Neural progenitor cell (in vitro differentiated cells): ENCODE measurements around the gene GADD45B. TPM values are rescaled to one million over a fixed set of nuclear protein-coding genes. Genes with fewer than 3 reads are reported as not detected.
"Not testable (repeated sequence)": the region's sequence is repeated elsewhere in the genome, so short reads cannot be mapped to it uniquely, and the experiment has no call there.

Experiments
- DNase-seq: peaks from one replicate; pipeline ENCODE4 v3.0.0-alpha.2; 2016; ENCODE audit warnings: low spot score
- H2AFZ ChIP-seq: fragments of 200-600 bp; sonication (generic); replicated peaks from 2 replicates; pipeline ENCODE4 v1.6.1; 2016; ENCODE audit warnings: antibody characterized with exemption
- H3F3A ChIP-seq: fragments of 200-600 bp; sonication (generic); 2 replicates; pipeline ENCODE4 v1.6.1; 2016; ENCODE audit warnings: antibody characterized with exemption, low read depth
- H3K27ac ChIP-seq: fragments of 200-600 bp; sonication (generic); 2 replicates; pipeline ENCODE4 v1.5.1; 2016; ENCODE audit warnings: mild to moderate bottlenecking
- H3K27me3 ChIP-seq: fragments of 200-600 bp; sonication (generic); 2 replicates; pipeline ENCODE4 v1.6.1; 2016; ENCODE audit warnings: mild to moderate bottlenecking, moderate library complexity
- H3K36me3 ChIP-seq: fragments of 200-600 bp; sonication (generic); 2 replicates; pipeline ENCODE4 v1.5.1; 2016
- H3K4me1 ChIP-seq: fragments of 200-600 bp; sonication (generic); 2 replicates; pipeline ENCODE4 v1.6.1; 2016; ENCODE audit warnings: mixed run types
- H3K4me2 ChIP-seq: fragments of 200-600 bp; sonication (generic); 2 replicates; pipeline ENCODE4 v1.6.1; 2016
- H3K4me3 ChIP-seq: fragments of 200-600 bp; sonication (generic); 2 replicates; pipeline ENCODE4 v1.5.1; 2016
- H3K79me2 ChIP-seq: fragments of 200-600 bp; sonication (generic); 2 replicates; pipeline ENCODE4 v1.6.1; 2016; ENCODE audit warnings: low read depth
- H3K9ac ChIP-seq: fragments of 200-600 bp; sonication (generic); 2 replicates; pipeline ENCODE4 v1.6.1; 2016
- H3K9me3 ChIP-seq: fragments of 200-600 bp; sonication (generic); 2 replicates; pipeline ENCODE4 v1.5.1; 2016; ENCODE audit warnings: low read depth
- H4K20me1 ChIP-seq: fragments of 200-600 bp; sonication (generic); 2 replicates; pipeline ENCODE4 v1.6.1; 2016; ENCODE audit warnings: low read depth
- H3K27ac Mint-ChIP-seq: 3 replicates; pipeline ENCODE4 v1.8.0; 2021; ENCODE audit warnings: mixed read lengths
- H3K27me3 Mint-ChIP-seq: 2 replicates; pipeline ENCODE4 v1.8.0; 2022; ENCODE audit warnings: low read depth, mild to moderate bottlenecking, inconsistent platforms, moderate library complexity, mixed read lengths; ENCODE audit not compliant: insufficient read depth
- H3K36me3 Mint-ChIP-seq: 3 replicates; pipeline ENCODE4 v1.8.0; 2021; ENCODE audit warnings: mixed read lengths
- H3K4me1 Mint-ChIP-seq: 3 replicates; pipeline ENCODE4 v1.8.0; 2021; ENCODE audit warnings: mixed read lengths
- H3K4me3 Mint-ChIP-seq: 3 replicates; pipeline ENCODE4 v1.8.0; 2021; ENCODE audit warnings: mild to moderate bottlenecking, moderate library complexity, mixed read lengths
- H3K9me3 Mint-ChIP-seq: 3 replicates; pipeline ENCODE4 v1.8.0; 2020; ENCODE audit warnings: mixed read lengths
- CTCF ChIP-seq: fragments of 200-600 bp; sonication (generic); IDR thresholded peaks from 2 replicates; pipeline ENCODE4 v1.5.1; 2017; ENCODE audit warnings: antibody characterized with exemption, mild to moderate bottlenecking
- EZH2 ChIP-seq: fragments of 200-600 bp; sonication (generic); IDR thresholded peaks from 2 replicates; pipeline ENCODE4 v1.6.1; 2017; ENCODE audit warnings: antibody characterized with exemption, mild to moderate bottlenecking, moderate library complexity
- EZH2phosphoT487 ChIP-seq: fragments of 200-600 bp; sonication (generic); IDR thresholded peaks from 2 replicates; pipeline ENCODE4 v1.6.1; 2017; ENCODE audit warnings: antibody characterized with exemption
- total RNA-seq: library from RNA; depleted of rRNA; stranded (reverse); fragments of >200 nt; gene quantifications from 2 replicates; pipeline ENCODE4 v1.2.3, GENCODE V29; 2015; ENCODE audit warnings: low replicate concordance

GADD45B gene
- total RNA-seq, 1 donor from 2014 or later = 6.2 TPM

GRCh38 chr19:2503521-2504109, 27.7 kb downstream of the GADD45B start:
- H3K4me1 Mint-ChIP-seq = peaks cover 14% of the 10 kb centered on the region
- Histone ChIP-seq H3K9me3 (no peaks in the 10 kb centered on the region), H3F3A (no peaks in the 10 kb centered on the region), H3K4me2 (no peak overlapping the region), H3K4me3 (no peak overlapping the region), H3K4me1 (no peaks in the 10 kb centered on the region), H2AFZ (no peak overlapping the region), H4K20me1 (no peaks in the 10 kb centered on the region), H3K27ac (no peak overlapping the region), H3K79me2 (no peaks in the 10 kb centered on the region), H3K27me3 (no peaks in the 10 kb centered on the region), H3K36me3 (no peaks in the 10 kb centered on the region), H3K9ac (no peak overlapping the region)
- H3K4me3 Mint-ChIP-seq = no peak overlapping the region
- H3K27me3 Mint-ChIP-seq = peaks cover 2% of the 10 kb centered on the region
- H3K27ac Mint-ChIP-seq = no peak overlapping the region
- H3K9me3 Mint-ChIP-seq = no peaks in the 10 kb centered on the region
- H3K36me3 Mint-ChIP-seq = no peaks in the 10 kb centered on the region
- TF ChIP-seq EZH2 = no peak
- no peak for TF ChIP-seq EZH2phosphoT487
- TF ChIP-seq CTCF = no peak
- DNase-seq = no peak

DNA sequence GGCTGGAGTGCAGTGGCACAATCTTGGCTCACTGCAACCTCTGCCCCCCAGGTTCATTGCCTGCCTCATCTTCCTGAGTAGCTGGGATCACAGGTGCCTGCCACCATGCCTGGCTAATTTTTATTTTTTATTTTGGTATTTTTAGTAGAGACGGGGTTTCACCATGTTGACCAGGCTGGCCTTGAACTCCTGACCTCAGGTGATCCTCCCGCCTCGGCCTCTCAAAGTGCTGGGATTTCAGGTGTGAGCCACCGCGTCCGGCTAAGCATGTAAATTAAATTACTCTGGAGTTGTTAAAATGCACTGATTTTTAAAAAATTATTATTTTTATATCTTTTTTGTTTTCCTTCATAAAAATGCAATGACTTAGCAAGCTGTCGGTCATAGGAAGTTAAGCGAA, 30.7 kb downstream of the GADD45B start:
- not testable (repeated sequence) for H3K9ac ChIP-seq, H3K27me3 Mint-ChIP-seq, H3K4me1 Mint-ChIP-seq, H3K9me3 ChIP-seq, DNase-seq, H3K9me3 Mint-ChIP-seq, H3F3A ChIP-seq, H3K27me3 ChIP-seq, H3K4me3 Mint-ChIP-seq, H3K36me3 ChIP-seq, H2AFZ ChIP-seq, H4K20me1 ChIP-seq, H3K4me3 ChIP-seq, H3K36me3 Mint-ChIP-seq, H3K27ac ChIP-seq, H3K27ac Mint-ChIP-seq, H3K4me1 ChIP-seq, H3K4me2 ChIP-seq, H3K79me2 ChIP-seq

GRCh38 chr19:2507109-2507508, 31.2 kb downstream of the GADD45B start:
- no peak overlapping the region for H3K4me3 ChIP-seq
- H3K27me3 Mint-ChIP-seq = peaks cover 2% of the 10 kb centered on the region
- no peak overlapping the region for H3K9ac ChIP-seq
- H3K36me3 Mint-ChIP-seq = no peaks in the 10 kb centered on the region
- no peak overlapping the region for H3K4me2 ChIP-seq
- no peaks in the 10 kb centered on the region for H3K4me1 ChIP-seq
- H3F3A ChIP-seq = no peaks in the 10 kb centered on the region
- H3K4me1 Mint-ChIP-seq = peaks cover 3% of the 10 kb centered on the region
- DNase-seq = no peak
- H3K9me3 Mint-ChIP-seq = no peaks in the 10 kb centered on the region
- no peaks in the 10 kb centered on the region for H3K36me3 ChIP-seq
- H3K9me3 ChIP-seq = no peaks in the 10 kb centered on the region
- no peaks in the 10 kb centered on the region for H3K79me2 ChIP-seq
- TF ChIP-seq EZH2 = no peak
- TF ChIP-seq EZH2phosphoT487 = no peak
- no peak for TF ChIP-seq CTCF
- no peak overlapping the region for H3K27ac ChIP-seq
- H3K4me3 Mint-ChIP-seq = no peak overlapping the region
- no peak overlapping the region for H3K27ac Mint-ChIP-seq
- no peaks in the 10 kb centered on the region for H3K27me3 ChIP-seq
- H2AFZ ChIP-seq = no peak overlapping the region
- H4K20me1 ChIP-seq = no peaks in the 10 kb centered on the region

DNA sequence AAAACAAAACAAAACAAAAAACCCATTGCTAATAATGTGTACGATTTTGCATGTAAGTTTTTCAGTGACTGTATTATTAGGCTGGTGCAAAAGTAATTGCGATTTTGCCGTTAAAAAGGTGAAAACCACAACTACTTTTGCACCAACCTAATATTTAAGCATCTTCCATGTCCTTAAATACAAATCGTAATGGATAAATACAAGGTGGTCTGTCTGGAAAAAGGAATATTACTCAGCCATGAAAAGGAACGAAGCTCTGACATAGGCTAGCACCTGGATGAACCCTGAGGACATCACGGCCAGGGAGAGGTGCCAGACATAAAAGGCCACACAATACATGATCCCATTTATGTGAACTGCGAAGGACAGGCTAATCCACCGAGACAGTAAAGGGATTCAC, 33.2 kb downstream of the GADD45B start:
- Mint-ChIP-seq H3K4me3 (peak overlapping the region; percentile 46), H3K4me1 (peaks cover 4% of the 10 kb centered on the region)

More for the DNA sequence above, 33.2 kb downstream of the GADD45B start:
- no peak for DNase-seq
- H4K20me1 ChIP-seq = no peaks in the 10 kb centered on the region
- H3K9ac ChIP-seq = no peak overlapping the region
- Mint-ChIP-seq H3K27ac (no peak overlapping the region), H3K36me3 (no peaks in the 10 kb centered on the region), H3K27me3 (peaks cover under 1% of the 10 kb centered on the region), H3K9me3 (no peaks in the 10 kb centered on the region)
- no peaks in the 10 kb centered on the region for H3K79me2 ChIP-seq
- H3K27ac ChIP-seq = no peak overlapping the region
- TF ChIP-seq CTCF = no peak
- no peak for TF ChIP-seq EZH2
- TF ChIP-seq EZH2phosphoT487 = no peak
- no peaks in the 10 kb centered on the region for H3F3A ChIP-seq
- no peak overlapping the region for H3K4me2 ChIP-seq
- H3K36me3 ChIP-seq = no peaks in the 10 kb centered on the region
- no peaks in the 10 kb centered on the region for H3K4me1 ChIP-seq
- H2AFZ ChIP-seq = no peak overlapping the region
- no peaks in the 10 kb centered on the region for H3K27me3 ChIP-seq
- H3K9me3 ChIP-seq = no peaks in the 10 kb centered on the region
- no peak overlapping the region for H3K4me3 ChIP-seq
